SKM-1 (cell line): ENCODE results near the gene CELA3B.
"Not testable (repeated sequence)": the region's sequence is repeated elsewhere in the genome, so short reads cannot be mapped to it uniquely, and the experiment has no call there.

Experiments
- DNase-seq: peaks from one replicate; lab custom pipeline; 2025; ENCODE audit not compliant: unreplicated experiment; lab: John Stamatoyannopoulos, UW

CELA3B gene

GRCh38 chr1:21976703-21977239 is at the start of gene CELA3B:
CELA3B (plus strand) TSS chr1:21977022; CDS start chr1:21977040, 18 bp downstream.
- DNase-seq = not testable (repeated sequence)

GRCh38 chr1:21927533-21928237 is 49.1 kb upstream of the CELA3B start:
- no peak for DNase-seq

- DNase-seq = no peak
Observed at GRCh38 chr1:21930080-21930571, 46.7 kb upstream of the CELA3B start.

- DNase-seq = no peak
Observed at GRCh38 chr1:21930629-21931170, 46.1 kb upstream of the CELA3B start.

GRCh38 chr1:21931171-21932093 is 45.4 kb upstream of the CELA3B start:
- DNase-seq = no peak

- DNase-seq = peak; percentile 41
Observed at GRCh38 chr1:21932127-21932526, 44.7 kb upstream of the CELA3B start.

GRCh38 chr1:21933397-21934248 is 43.2 kb upstream of the CELA3B start:
- DNase-seq = no peak

GRCh38 chr1:21935393-21935804 is 41.4 kb upstream of the CELA3B start:
- DNase-seq = no peak

- no peak for DNase-seq
Observed at GRCh38 chr1:21935891-21936365, 40.9 kb upstream of the CELA3B start.

GRCh38 chr1:21936366-21937031 is 40.3 kb upstream of the CELA3B start:
- no peak for DNase-seq

GRCh38 chr1:21937034-21937371 is 39.8 kb upstream of the CELA3B start, which contains the start of gene HSPG2:
HSPG2 (minus strand) TSS chr1:21937310; CDS start chr1:21937217, 93 bp downstream.
- no peak for DNase-seq

GRCh38 chr1:21937372-21938121 is 39.3 kb upstream of the CELA3B start:
- peak; percentile 27 for DNase-seq

- DNase-seq = no peak
Observed at GRCh38 chr1:21938732-21939538, 37.9 kb upstream of the CELA3B start.

- peak; percentile 78 for DNase-seq
Observed at GRCh38 chr1:21939650-21940374, 37.0 kb upstream of the CELA3B start.

GRCh38 chr1:21940492-21940891 is 36.3 kb upstream of the CELA3B start:
- DNase-seq = no peak

GRCh38 chr1:21941370-21941769 is 35.5 kb upstream of the CELA3B start:
- DNase-seq = no peak

- no peak for DNase-seq
Observed at GRCh38 chr1:21942464-21942863, 34.4 kb upstream of the CELA3B start.
